SK-N-SH (cell line): ENCODE measurements around the gene ABHD12. TPM values are rescaled to one million over a fixed set of nuclear protein-coding genes. Genes with fewer than 3 reads are reported as not detected.

Source experiments
- CTCF ChIA-PET: fragments of 300-600, 350-600 bp; formaldehyde crosslinking; extraction: SDS; loops from one replicate; lab custom pipeline; 2021; lab: Yijun Ruan, JAX
- POLR2A ChIA-PET: fragments of 350-600 bp; sonication (Branson Sonifier 250); formaldehyde crosslinking; extraction: SDS; loops from one replicate; lab custom pipeline; 2020; ENCODE audit warnings: antibody characterized with exemption, inconsistent platforms; lab: Yijun Ruan, JAX
- DNase-seq: peaks from one replicate; pipeline ENCODE4 v3.0.0; 2012
- H2AFZ ChIP-seq: fragments of 200-600 bp; sonication (generic); 2 replicates; pipeline ENCODE4 v1.8.1; 2016; ENCODE audit warnings: antibody characterized with exemption, mild to moderate bottlenecking, low read depth
- H3F3A ChIP-seq: fragments of 200-600 bp; sonication (generic); replicated peaks from 2 replicates; pipeline ENCODE3; 2016; ENCODE audit warnings: antibody characterized with exemption, mild to moderate bottlenecking; ENCODE audit not compliant: insufficient read depth
- H3K27ac ChIP-seq, 2 experiments: fragments of 200-500 bp in 1 of 2; fragments of 200-600 bp in 1 of 2; sonication (Bioruptor generic) in 1 of 2; sonication (generic), shearing (Covaris generic) in 1 of 2; 2 replicates each; pipeline versions ENCODE4 v1.5.1 to v1.6.1; 2014 to 2016; ENCODE audit warnings: low read depth in 2 of 2, inconsistent platforms in 1 of 2, low read length in 1 of 2, mild to moderate bottlenecking in 1 of 2, mixed read lengths in 1 of 2
- H3K27me3 ChIP-seq: fragments of 200-600 bp; sonication (generic), shearing (Covaris generic); 2 replicates; pipeline ENCODE4 v1.6.1; 2016; ENCODE audit warnings: mixed run types; ENCODE audit not compliant: insufficient read depth
- H3K36me3 ChIP-seq, 2 experiments: fragments of 200-500 bp in 1 of 2; fragments of 200-600 bp in 1 of 2; sonication (Bioruptor generic) in 1 of 2; sonication (generic) in 1 of 2; replicated peaks in 1 of 2; 2 replicates each; pipeline versions ENCODE3 to v1.5.1; 2014 to 2016; ENCODE audit warnings: low read length in 1 of 2, mild to moderate bottlenecking in 1 of 2; ENCODE audit not compliant: insufficient read depth in 2 of 2, control insufficient read depth in 1 of 2
- H3K4me1 ChIP-seq, 2 experiments: fragments of 200-500 bp in 1 of 2; fragments of 200-600 bp in 1 of 2; sonication (Bioruptor generic) in 1 of 2; sonication (generic), shearing (Covaris generic) in 1 of 2; 2 replicates each; pipeline versions ENCODE4 v1.5.1 to v1.6.1; 2014 to 2016; ENCODE audit warnings: low read depth in 1 of 2, low read length in 1 of 2, mixed run types in 1 of 2; ENCODE audit not compliant: insufficient read depth in 2 of 2, control insufficient read depth in 1 of 2
- H3K4me2 ChIP-seq: fragments of 200-600 bp; sonication (generic), shearing (Covaris generic); 2 replicates; pipeline ENCODE4 v1.6.1; 2017; ENCODE audit warnings: mixed run types
- H3K4me3 ChIP-seq, 2 experiments: fragments of 200-500 bp in 1 of 2; fragments of 200-600 bp in 1 of 2; sonication (Bioruptor generic) in 1 of 2; sonication (generic), shearing (Covaris generic) in 1 of 2; 2 replicates each; pipeline versions ENCODE4 v1.5.1 to v1.8.1; 2014 to 2016; ENCODE audit warnings: low read depth in 2 of 2, inconsistent platforms in 1 of 2, low read length in 1 of 2, mild to moderate bottlenecking in 1 of 2, mixed read lengths in 1 of 2, moderate library complexity in 1 of 2
- H3K79me2 ChIP-seq: fragments of 200-600 bp; sonication (generic); 2 replicates; pipeline ENCODE4 v1.8.1; 2017; ENCODE audit warnings: mild to moderate bottlenecking; ENCODE audit not compliant: insufficient read depth
- H3K9ac ChIP-seq: fragments of 200-600 bp; sonication (generic); 2 replicates; pipeline ENCODE4 v1.6.1; 2017; ENCODE audit warnings: mixed run types
- H3K9me2 ChIP-seq: fragments of 200-600 bp; sonication (generic); 2 replicates; pipeline ENCODE4 v1.6.1; 2017; ENCODE audit warnings: mixed run types
- H3K9me3 ChIP-seq: fragments of 200-600 bp; sonication (generic); 2 replicates; pipeline ENCODE4 v1.6.1; 2017; ENCODE audit warnings: mixed run types, mild to moderate bottlenecking, moderate library complexity
- H4K20me1 ChIP-seq: fragments of 200-600 bp; sonication (generic); 2 replicates; pipeline ENCODE4 v1.6.1; 2017; ENCODE audit warnings: mild to moderate bottlenecking, mixed run types; ENCODE audit not compliant: insufficient read depth
- CHD2 ChIP-seq: fragments of 150-350 bp; IDR thresholded peaks from 2 replicates; pipeline ENCODE4 v1.6.1; 2018; ENCODE audit warnings: low read length; ENCODE audit not compliant: partially characterized antibody
- EP300 ChIP-seq, 2 experiments: IDR thresholded peaks; 2 replicates each; pipeline versions ENCODE4 v1.4.0 to v1.6.1; 2012; ENCODE audit warnings: borderline replicate concordance in 1 of 2, low read depth in 1 of 2, low read length in 1 of 2
- FOSL2 ChIP-seq: IDR thresholded peaks from 2 replicates; pipeline ENCODE4 v1.4.0; 2012; ENCODE audit warnings: low read depth, mild to moderate bottlenecking, moderate library complexity, borderline replicate concordance
- FOXM1 ChIP-seq: IDR thresholded peaks from 2 replicates; pipeline ENCODE4 v1.4.0; 2012; ENCODE audit warnings: low read depth, mild to moderate bottlenecking
- GABPA ChIP-seq: IDR thresholded peaks from 2 replicates; pipeline ENCODE4 v1.4.0; 2012; ENCODE audit warnings: low read depth, mild to moderate bottlenecking
- GATA2 ChIP-seq: sonication (generic); formaldehyde crosslinking; IDR thresholded peaks from 2 replicates; pipeline ENCODE4 v1.5.0; 2020; ENCODE audit warnings: mild to moderate bottlenecking, missing genetic modification reagents
- NFIC ChIP-seq: IDR thresholded peaks from 2 replicates; pipeline ENCODE4 v1.4.0; 2012; ENCODE audit warnings: borderline replicate concordance
- NRF1 ChIP-seq: IDR thresholded peaks from 2 replicates; pipeline ENCODE4 v1.6.1; 2012; ENCODE audit warnings: low read depth, mild to moderate bottlenecking, low read length
- RFX5 ChIP-seq: IDR thresholded peaks from 2 replicates; pipeline ENCODE4 v1.6.1; 2012; ENCODE audit warnings: mild to moderate bottlenecking, improper control_type of control experiment, low read length
- RXRA ChIP-seq: IDR thresholded peaks from 2 replicates; pipeline ENCODE4 v1.4.0; 2012; ENCODE audit warnings: low read depth, mild to moderate bottlenecking, borderline replicate concordance
- SIN3A ChIP-seq: IDR thresholded peaks from 2 replicates; pipeline ENCODE4 v1.6.1; 2012; ENCODE audit warnings: low read depth, mild to moderate bottlenecking, low read length, moderate library complexity, borderline replicate concordance
- SMC3 ChIP-seq: IDR thresholded peaks from 2 replicates; pipeline ENCODE4 v1.6.1; 2012; ENCODE audit warnings: low read depth, low read length, improper control_type of control experiment
- TAF1 ChIP-seq: IDR thresholded peaks from 2 replicates; pipeline ENCODE4 v1.6.1; 2012; ENCODE audit warnings: low read depth, mild to moderate bottlenecking, low read length, moderate library complexity, borderline replicate concordance
- TCF12 ChIP-seq: IDR thresholded peaks from 2 replicates; pipeline ENCODE4 v1.4.0; 2012
- TEAD4 ChIP-seq: IDR thresholded peaks from 2 replicates; pipeline ENCODE4 v1.4.0; 2012; ENCODE audit warnings: mild to moderate bottlenecking, borderline replicate concordance; ENCODE audit not compliant: insufficient read depth
- WGBS: methylation state at CpG from one replicate; pipeline ENCODE4 v1.1.6; 2017; ENCODE audit warnings: low lambda C conversion rate; 5-methylcytosine and 5-hydroxymethylcytosine counted together
- polyA plus RNA-seq, 3 experiments: library from polyadenylated mRNA; depleted of rRNA; stranded (reverse); fragments of >200 nt; gene quantifications; 2 replicates each; pipeline ENCODE4 v1.2.3, GENCODE V29; 2012
- TF ChIP-seq, protein P1 (sequence below): IDR thresholded peaks from 2 replicates; pipeline ENCODE4 v1.4.0; 2012; ENCODE audit warnings: low read depth, borderline replicate concordance
- TF ChIP-seq, protein P2 (sequence below): IDR thresholded peaks from 2 replicates; pipeline ENCODE4 v1.4.0; 2012; ENCODE audit warnings: low read depth
- TF ChIP-seq, protein P3 (sequence below): IDR thresholded peaks from 2 replicates; pipeline ENCODE4 v1.6.1; 2012; ENCODE audit warnings: mild to moderate bottlenecking, low read depth, low read length, moderate library complexity

ABHD12 gene
- polyA plus RNA-seq, 1 of the 3 experiments (the other 2 are of a cell fraction): 33.5 TPM

DNA sequence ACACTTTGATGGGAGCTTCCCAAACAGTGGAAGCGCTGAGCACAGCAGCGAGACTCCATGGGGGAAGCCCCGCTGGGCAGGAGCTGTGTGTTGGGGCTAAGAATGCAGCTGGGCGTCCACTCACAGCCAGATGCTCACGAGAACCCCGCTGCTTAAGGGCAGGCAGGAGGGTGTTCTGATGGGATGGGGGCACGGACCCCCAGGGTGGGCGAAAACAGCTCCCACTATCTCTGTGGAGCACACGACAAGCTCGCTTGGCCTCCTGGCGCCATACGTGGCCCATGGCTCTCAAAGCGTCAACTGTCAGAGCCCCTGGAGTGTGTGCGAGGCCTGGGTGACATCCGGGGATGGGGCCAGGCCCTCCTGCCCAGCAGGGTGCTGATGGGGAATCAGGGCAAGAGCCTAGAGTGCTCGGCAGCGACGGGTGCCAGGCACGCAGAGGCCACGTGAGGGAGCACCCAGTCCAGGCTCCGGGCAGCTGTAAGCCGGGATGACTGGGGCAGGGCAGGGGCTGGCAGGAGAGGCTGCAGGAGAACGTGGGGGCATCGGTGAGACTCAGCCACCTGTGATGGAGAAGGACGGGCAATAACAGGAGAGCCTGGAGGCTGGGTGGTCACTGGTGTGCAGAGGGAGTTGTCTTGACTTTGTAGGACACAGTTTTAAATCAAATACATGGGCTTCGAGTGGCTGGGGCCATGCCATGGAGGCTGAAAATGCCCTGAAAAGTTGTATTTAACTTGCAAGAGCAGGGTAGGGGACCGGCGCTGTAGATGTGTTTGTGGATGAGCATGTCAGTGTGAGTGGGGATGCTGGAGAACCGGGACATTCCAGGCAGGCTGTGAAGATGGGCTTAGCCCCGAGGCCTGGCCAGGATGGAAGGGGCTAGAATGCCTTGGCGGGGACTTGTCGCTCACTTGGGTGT is 115.5 kb downstream of the ABHD12 start:
- H3K27me3 ChIP-seq: no peaks in the 10 kb centered on the region
- no peaks in the 10 kb centered on the region for H4K20me1 ChIP-seq
- ChIA-PET CTCF (interaction anchor here (1.3 to 3.1 kb wide), 4 partner anchors 14 to 96 kb away, joined by 3 to 14 read pairs (median 4); no protein-coding TSS in a partner anchor), POLR2A (no interaction called here)
- H3K79me2 ChIP-seq: peaks cover 7% of the 10 kb centered on the region; the same call in 1 of the 2 replicates
- no peak overlapping the region for H3K4me2 ChIP-seq
- no peak overlapping the region for H3K4me3 ChIP-seq
- no peaks in the 10 kb centered on the region for H3K9me3 ChIP-seq
- H3F3A ChIP-seq: no peaks in the 10 kb centered on the region
- H3K9ac ChIP-seq: no peak overlapping the region
- DNase-seq: no peak
- H3K27ac ChIP-seq: no peak overlapping the region
- H3K36me3 ChIP-seq: peaks cover 19 to 70% of the 10 kb centered on the region in 2 experiments
- WGBS: 94% methylated on average over 32 of the region's 32 CpGs
- no peaks in the 10 kb centered on the region for H3K9me2 ChIP-seq
- no peak overlapping the region for H2AFZ ChIP-seq
- no peak for TF ChIP-seq FOSL2
- no peak for TF ChIP-seq RFX5
- TF ChIP-seq TCF12: no peak
- peaks cover 0 to 8% of the 10 kb centered on the region in 2 experiments; a peak in 1 of 4 replicates for H3K4me1 ChIP-seq

DNA sequence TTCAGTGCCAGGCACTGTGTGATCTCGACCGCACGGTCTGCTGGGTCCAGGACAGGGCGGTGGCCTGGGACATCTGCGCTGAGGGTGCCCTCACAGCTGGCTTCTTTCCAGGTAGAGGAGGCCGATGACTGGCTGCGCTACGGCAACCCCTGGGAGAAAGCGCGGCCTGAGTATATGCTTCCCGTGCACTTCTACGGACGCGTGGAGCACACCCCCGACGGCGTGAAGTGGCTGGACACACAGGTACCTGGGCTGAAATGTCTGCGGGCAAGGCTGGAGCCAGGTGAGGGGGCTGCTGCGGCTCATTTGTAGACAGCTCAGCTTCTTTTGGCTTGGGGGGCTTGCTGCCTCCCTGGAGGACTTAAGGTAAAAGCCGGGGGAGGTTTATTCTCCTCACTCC is 116.2 kb downstream of the ABHD12 start:
- 98% methylated on average over 15 of the region's 20 CpGs for WGBS
- peaks cover 24 to 71% of the 10 kb centered on the region in 2 experiments for H3K36me3 ChIP-seq
- H3K4me2 ChIP-seq: no peak overlapping the region
- H3K4me3 ChIP-seq: no peak overlapping the region
- H4K20me1 ChIP-seq: no peaks in the 10 kb centered on the region
- H2AFZ ChIP-seq: no peak overlapping the region
- TF ChIP-seq SMC3 (no peak), SIN3A (no peak), TCF12 (no peak), TAF1 (no peak), CHD2 (no peak), GATA2 (no peak), EP300 (IDR thresholded peaks at IDR 0.05; ENCODE audit: borderline replicate concordance in 1 of 2, low read depth in 1 of 2, low read length in 1 of 2) (no peak), NRF1 (no peak), NFIC (no peak), GABPA (no peak), FOXM1 (no peak), RXRA (no peak), TEAD4 (no peak)
- TF ChIP-seq, protein P1, sequence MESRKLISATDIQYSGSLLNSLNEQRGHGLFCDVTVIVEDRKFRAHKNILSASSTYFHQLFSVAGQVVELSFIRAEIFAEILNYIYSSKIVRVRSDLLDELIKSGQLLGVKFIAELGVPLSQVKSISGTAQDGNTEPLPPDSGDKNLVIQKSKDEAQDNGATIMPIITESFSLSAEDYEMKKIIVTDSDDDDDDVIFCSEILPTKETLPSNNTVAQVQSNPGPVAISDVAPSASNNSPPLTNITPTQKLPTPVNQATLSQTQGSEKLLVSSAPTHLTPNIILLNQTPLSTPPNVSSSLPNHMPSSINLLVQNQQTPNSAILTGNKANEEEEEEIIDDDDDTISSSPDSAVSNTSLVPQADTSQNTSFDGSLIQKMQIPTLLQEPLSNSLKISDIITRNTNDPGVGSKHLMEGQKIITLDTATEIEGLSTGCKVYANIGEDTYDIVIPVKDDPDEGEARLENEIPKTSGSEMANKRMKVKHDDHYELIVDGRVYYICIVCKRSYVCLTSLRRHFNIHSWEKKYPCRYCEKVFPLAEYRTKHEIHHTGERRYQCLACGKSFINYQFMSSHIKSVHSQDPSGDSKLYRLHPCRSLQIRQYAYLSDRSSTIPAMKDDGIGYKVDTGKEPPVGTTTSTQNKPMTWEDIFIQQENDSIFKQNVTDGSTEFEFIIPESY: no peak
- TF ChIP-seq, protein P2, sequence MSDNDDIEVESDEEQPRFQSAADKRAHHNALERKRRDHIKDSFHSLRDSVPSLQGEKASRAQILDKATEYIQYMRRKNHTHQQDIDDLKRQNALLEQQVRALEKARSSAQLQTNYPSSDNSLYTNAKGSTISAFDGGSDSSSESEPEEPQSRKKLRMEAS: no peak
- TF ChIP-seq, protein P3, sequence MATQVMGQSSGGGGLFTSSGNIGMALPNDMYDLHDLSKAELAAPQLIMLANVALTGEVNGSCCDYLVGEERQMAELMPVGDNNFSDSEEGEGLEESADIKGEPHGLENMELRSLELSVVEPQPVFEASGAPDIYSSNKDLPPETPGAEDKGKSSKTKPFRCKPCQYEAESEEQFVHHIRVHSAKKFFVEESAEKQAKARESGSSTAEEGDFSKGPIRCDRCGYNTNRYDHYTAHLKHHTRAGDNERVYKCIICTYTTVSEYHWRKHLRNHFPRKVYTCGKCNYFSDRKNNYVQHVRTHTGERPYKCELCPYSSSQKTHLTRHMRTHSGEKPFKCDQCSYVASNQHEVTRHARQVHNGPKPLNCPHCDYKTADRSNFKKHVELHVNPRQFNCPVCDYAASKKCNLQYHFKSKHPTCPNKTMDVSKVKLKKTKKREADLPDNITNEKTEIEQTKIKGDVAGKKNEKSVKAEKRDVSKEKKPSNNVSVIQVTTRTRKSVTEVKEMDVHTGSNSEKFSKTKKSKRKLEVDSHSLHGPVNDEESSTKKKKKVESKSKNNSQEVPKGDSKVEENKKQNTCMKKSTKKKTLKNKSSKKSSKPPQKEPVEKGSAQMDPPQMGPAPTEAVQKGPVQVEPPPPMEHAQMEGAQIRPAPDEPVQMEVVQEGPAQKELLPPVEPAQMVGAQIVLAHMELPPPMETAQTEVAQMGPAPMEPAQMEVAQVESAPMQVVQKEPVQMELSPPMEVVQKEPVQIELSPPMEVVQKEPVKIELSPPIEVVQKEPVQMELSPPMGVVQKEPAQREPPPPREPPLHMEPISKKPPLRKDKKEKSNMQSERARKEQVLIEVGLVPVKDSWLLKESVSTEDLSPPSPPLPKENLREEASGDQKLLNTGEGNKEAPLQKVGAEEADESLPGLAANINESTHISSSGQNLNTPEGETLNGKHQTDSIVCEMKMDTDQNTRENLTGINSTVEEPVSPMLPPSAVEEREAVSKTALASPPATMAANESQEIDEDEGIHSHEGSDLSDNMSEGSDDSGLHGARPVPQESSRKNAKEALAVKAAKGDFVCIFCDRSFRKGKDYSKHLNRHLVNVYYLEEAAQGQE: no peak
- no peaks in the 10 kb centered on the region for H3K9me3 ChIP-seq
- peaks cover 0 to 5% of the 10 kb centered on the region in 2 experiments; a peak in 1 of 4 replicates for H3K4me1 ChIP-seq
- POLR2A ChIA-PET: no interaction called here
- no peaks in the 10 kb centered on the region for H3F3A ChIP-seq
- no peak overlapping the region for H3K9ac ChIP-seq
- no peaks in the 10 kb centered on the region for H3K9me2 ChIP-seq
- no peak overlapping the region for H3K27ac ChIP-seq
- H3K79me2 ChIP-seq: peaks cover 11% of the 10 kb centered on the region; the same call in 1 of the 2 replicates
- CTCF ChIA-PET: interaction anchor here (1.3 to 3.1 kb wide), 2 partner anchors 22 to 95 kb away, joined by 3 to 14 read pairs; no protein-coding TSS in a partner anchor
- no peaks in the 10 kb centered on the region for H3K27me3 ChIP-seq
- DNase-seq: no peak
